GM21529 (cell line): Measurements from ENCODE around the gene UQCR11.

ENCODE experiments used
- ATAC-seq: cut with Tn5 transposase; IDR thresholded peaks from one replicate; pipeline ENCODE4 v1.9.1; 2021; ENCODE audit not compliant: unreplicated experiment

UQCR11 gene

GRCh38 chr19:1592755-1593500 lies 12.3 kb downstream of the UQCR11 start, which contains the start of gene MBD3:
Gene MBD3, minus strand, starts transcription at chr19:1592865. Its CDS starts 234 bp downstream, at chr19:1592631.
- peak; percentile 66 for ATAC-seq

- peak; percentile 57 for ATAC-seq
These were observed 13.1 kb downstream of the UQCR11 start for GRCh38 chr19:1592024-1592754.

- no peak for ATAC-seq
These were observed 13.7 kb downstream of the UQCR11 start for GRCh38 chr19:1591421-1592023.

- ATAC-seq: no peak
These were observed 14.4 kb downstream of the UQCR11 start for GRCh38 chr19:1590641-1591397.

GRCh38 chr19:1587872-1588271 lies 17.4 kb downstream of the UQCR11 start:
- no peak for ATAC-seq

- no peak for ATAC-seq
These were observed 20.1 kb downstream of the UQCR11 start for GRCh38 chr19:1585243-1585580.

GRCh38 chr19:1584500-1585242 lies 20.6 kb downstream of the UQCR11 start:
- ATAC-seq: no peak

GRCh38 chr19:1582201-1582600 lies 23.1 kb downstream of the UQCR11 start:
- no peak for ATAC-seq

- no peak for ATAC-seq
These were observed 24.3 kb downstream of the UQCR11 start for GRCh38 chr19:1580957-1581356.

- ATAC-seq: no peak
These were observed 24.9 kb downstream of the UQCR11 start for GRCh38 chr19:1580382-1580781.

- no peak for ATAC-seq
These were observed 26.0 kb downstream of the UQCR11 start for GRCh38 chr19:1579222-1579621.

- no peak for ATAC-seq
These were observed 27.2 kb downstream of the UQCR11 start for GRCh38 chr19:1577929-1578618.

GRCh38 chr19:1577090-1577928 lies 28.0 kb downstream of the UQCR11 start:
- ATAC-seq: no peak

- no peak for ATAC-seq
These were observed 28.8 kb downstream of the UQCR11 start for GRCh38 chr19:1576242-1577089.

- ATAC-seq: no peak
These were observed 29.7 kb downstream of the UQCR11 start for GRCh38 chr19:1575323-1576241.

- ATAC-seq: no peak
These were observed 30.7 kb downstream of the UQCR11 start for GRCh38 chr19:1574354-1575136.
